WTC11 (cell line): Measurements from ENCODE around the gene SLC25A11. TPM values are rescaled to one million over a fixed set of nuclear protein-coding genes. Genes with fewer than 3 reads are reported as not detected.

Experiments
- ATAC-seq: fragments of 200-7000 bp; cut with Tn5 transposase; 2 replicates; pipeline ENCODE4 v1.10.0; 2021; ENCODE audit warnings: mild to moderate bottlenecking, moderate library complexity
- CTCF ChIA-PET: fragments of 300-600 bp; sonication (Branson Sonifier 250); formaldehyde crosslinking; loops from one replicate; lab custom pipeline; 2021; ENCODE audit warnings: antibody characterized with exemption; lab: Charles Lee
- POLR2A ChIA-PET: fragments of 350-600 bp; sonication (Branson Sonifier 250); formaldehyde crosslinking; loops from one replicate; lab custom pipeline; 2021; ENCODE audit warnings: antibody characterized with exemption; lab: Charles Lee
- DNase-seq: peaks from one replicate; pipeline ENCODE4 v3.0.0; 2021; ENCODE audit warnings: low spot score
- H3K27ac Mint-ChIP-seq: 2 replicates; pipeline ENCODE4 v1.8.0; 2021; ENCODE audit warnings: mixed read lengths
- H3K27me3 Mint-ChIP-seq: 2 replicates; pipeline ENCODE4 v1.8.0; 2021; ENCODE audit warnings: low read depth, mild to moderate bottlenecking, moderate library complexity, mixed read lengths
- H3K36me3 Mint-ChIP-seq: 2 replicates; pipeline ENCODE4 v1.8.0; 2021; ENCODE audit warnings: mixed read lengths
- H3K4me1 Mint-ChIP-seq: 2 replicates; pipeline ENCODE4 v1.8.0; 2022; ENCODE audit warnings: mixed read lengths
- H3K4me3 Mint-ChIP-seq: 2 replicates; pipeline ENCODE4 v1.8.0; 2021; ENCODE audit warnings: mild to moderate bottlenecking, moderate library complexity, mixed read lengths
- H3K9me3 Mint-ChIP-seq: 2 replicates; pipeline ENCODE4 v1.8.0; 2021; ENCODE audit warnings: mixed read lengths
- CREM ChIP-seq: sonication (generic); formaldehyde crosslinking; IDR thresholded peaks from 2 replicates; pipeline ENCODE4 v1.8.1; 2022; ENCODE audit warnings: mild to moderate bottlenecking, missing genetic modification reagents, moderate library complexity
- EMX1 ChIP-seq: fragments of 250-450 bp; sonication (Bioruptor Pico); IDR thresholded peaks from 2 replicates; pipeline ENCODE4 v1.8.0; 2021; ENCODE audit warnings: mild to moderate bottlenecking
- ESRRA ChIP-seq: sonication (generic); formaldehyde crosslinking; IDR thresholded peaks from 2 replicates; pipeline ENCODE4 v1.8.1; 2022; ENCODE audit warnings: mild to moderate bottlenecking, missing genetic modification reagents, borderline replicate concordance
- FOXP1 ChIP-seq: sonication (generic); formaldehyde crosslinking; IDR thresholded peaks from 2 replicates; pipeline ENCODE4 v1.8.0; 2022; ENCODE audit warnings: missing genetic modification reagents, mild to moderate bottlenecking, moderate library complexity, borderline replicate concordance
- GTF2I ChIP-seq: fragments of 250-450 bp; sonication (Bioruptor Pico); conservative IDR thresholded peaks from 2 replicates; pipeline ENCODE4 v1.4.0; 2021; ENCODE audit warnings: mild to moderate bottlenecking
- IRF2 ChIP-seq: sonication (generic); formaldehyde crosslinking; IDR thresholded peaks from 2 replicates; pipeline ENCODE4 v1.8.0; 2022; ENCODE audit warnings: low read depth, missing genetic modification reagents, borderline replicate concordance
- MXD4 ChIP-seq: fragments of 250-450 bp; sonication (Bioruptor Pico); IDR thresholded peaks from 2 replicates; pipeline ENCODE4 v1.8.0; 2021; ENCODE audit warnings: mild to moderate bottlenecking, moderate library complexity, borderline replicate concordance
- NR1H2 ChIP-seq: sonication (generic); formaldehyde crosslinking; IDR thresholded peaks from 2 replicates; pipeline ENCODE4 v1.9.0; 2021; ENCODE audit warnings: mild to moderate bottlenecking, moderate library complexity, missing genetic modification reagents
- PRRX2 ChIP-seq: fragments of 250-450 bp; sonication (Bioruptor Pico); IDR thresholded peaks from 2 replicates; pipeline ENCODE4 v1.8.0; 2021; ENCODE audit warnings: mild to moderate bottlenecking
- SOX15 ChIP-seq: fragments of 250-450 bp; sonication (Bioruptor Pico); IDR thresholded peaks from 2 replicates; pipeline ENCODE4 v1.9.0; 2021; ENCODE audit warnings: mild to moderate bottlenecking
- TCF7 ChIP-seq: sonication (generic); formaldehyde crosslinking; IDR thresholded peaks from 2 replicates; pipeline ENCODE4 v1.8.0; 2022; ENCODE audit warnings: mild to moderate bottlenecking, low read depth, missing genetic modification reagents, moderate library complexity
- TEAD1 ChIP-seq: sonication (generic); formaldehyde crosslinking; IDR thresholded peaks from 2 replicates; pipeline ENCODE4 v1.8.0; 2022; ENCODE audit warnings: mild to moderate bottlenecking, missing genetic modification reagents
- ZBTB21 ChIP-seq: sonication (generic); formaldehyde crosslinking; IDR thresholded peaks from 2 replicates; pipeline ENCODE4 v1.8.1; 2023; ENCODE audit warnings: mild to moderate bottlenecking, missing genetic modification reagents, borderline replicate concordance
- ZNF232 ChIP-seq: sonication (generic); formaldehyde crosslinking; IDR thresholded peaks from 2 replicates; pipeline ENCODE4 v1.8.0; 2022; ENCODE audit warnings: mild to moderate bottlenecking, missing genetic modification reagents
- ZNF263 ChIP-seq: sonication (generic); formaldehyde crosslinking; IDR thresholded peaks from 2 replicates; pipeline ENCODE4 v1.8.1; 2022; ENCODE audit warnings: low read depth, mild to moderate bottlenecking, moderate library complexity, missing genetic modification reagents
- ZNF396 ChIP-seq: fragments of 250-450 bp; sonication (Bioruptor Pico); IDR thresholded peaks from 2 replicates; pipeline ENCODE4 v1.8.0; 2021; ENCODE audit warnings: mild to moderate bottlenecking, moderate library complexity, borderline replicate concordance
- ZNF671 ChIP-seq: fragments of 250-450 bp; sonication (Bioruptor Pico); IDR thresholded peaks from 2 replicates; pipeline ENCODE4 v1.8.0; 2021; ENCODE audit warnings: mild to moderate bottlenecking
- total RNA-seq: library from RNA; stranded (reverse); gene quantifications from 3 replicates; pipeline ENCODE4 v1.2.3, GENCODE V29; 2021
- TF ChIP-seq, protein P1 (sequence below): fragments of 250-450 bp; sonication (Bioruptor Pico); conservative IDR thresholded peaks from 2 replicates; pipeline ENCODE4 v1.9.0; 2021; ENCODE audit warnings: mild to moderate bottlenecking
- TF ChIP-seq, protein P2 (sequence below): sonication (generic); formaldehyde crosslinking; IDR thresholded peaks from 2 replicates; pipeline ENCODE4 v1.8.1; 2023; ENCODE audit warnings: mild to moderate bottlenecking, missing genetic modification reagents
- TF ChIP-seq, protein P3 (sequence below): fragments of 250-450 bp; sonication (Bioruptor Pico); IDR thresholded peaks from 2 replicates; pipeline ENCODE4 v1.9.0; 2021; ENCODE audit warnings: mild to moderate bottlenecking, borderline replicate concordance
- TF ChIP-seq, protein P4 (sequence below): sonication (generic); formaldehyde crosslinking; IDR thresholded peaks from 2 replicates; pipeline ENCODE4 v1.8.0; 2022; ENCODE audit warnings: mild to moderate bottlenecking, missing genetic modification reagents
- TF ChIP-seq, protein P5 (sequence below): sonication (generic); formaldehyde crosslinking; IDR thresholded peaks from 2 replicates; pipeline ENCODE4 v1.8.0; 2022; ENCODE audit warnings: missing genetic modification reagents

SLC25A11 gene
- total RNA-seq, 1 experiment from 2014 or later = 73.7 TPM

DNA sequence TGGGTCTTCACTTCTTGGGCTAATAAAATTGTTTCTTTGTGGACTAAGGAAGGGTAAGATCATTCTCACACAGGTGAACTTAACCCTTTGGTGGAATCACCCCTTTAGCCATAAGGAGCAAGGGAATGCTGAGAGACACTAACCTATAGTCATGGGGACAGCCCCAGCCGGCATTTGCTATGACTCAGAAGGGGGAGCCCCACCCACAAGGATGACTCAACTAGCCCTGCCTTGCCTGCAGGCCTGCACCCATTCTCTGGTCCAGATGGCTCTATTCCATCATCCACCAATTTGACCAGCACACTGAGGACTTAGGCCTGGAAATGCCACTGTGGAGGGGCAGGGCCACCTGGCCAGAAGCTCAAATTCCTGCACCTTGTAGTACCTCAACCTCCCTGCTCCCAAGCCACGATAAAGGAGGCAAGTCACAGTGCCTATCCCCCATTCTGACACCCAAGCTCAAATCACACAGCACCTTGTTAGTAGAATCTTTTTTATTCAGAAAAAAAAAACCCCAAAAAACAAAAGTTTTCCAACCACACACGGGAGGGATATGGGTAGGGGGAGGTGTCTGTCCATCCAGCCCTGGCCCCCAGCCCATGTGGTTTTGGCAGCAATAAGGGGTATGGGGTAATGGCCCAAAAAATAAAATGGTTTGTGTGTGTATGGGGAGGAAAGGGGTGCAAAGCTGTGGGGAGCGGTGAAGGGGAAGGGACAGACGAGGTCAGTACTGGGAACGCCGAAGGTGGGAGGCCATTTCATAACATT is 5.5 kb upstream of the SLC25A11 start (continued):
- TF ChIP-seq, protein P1, sequence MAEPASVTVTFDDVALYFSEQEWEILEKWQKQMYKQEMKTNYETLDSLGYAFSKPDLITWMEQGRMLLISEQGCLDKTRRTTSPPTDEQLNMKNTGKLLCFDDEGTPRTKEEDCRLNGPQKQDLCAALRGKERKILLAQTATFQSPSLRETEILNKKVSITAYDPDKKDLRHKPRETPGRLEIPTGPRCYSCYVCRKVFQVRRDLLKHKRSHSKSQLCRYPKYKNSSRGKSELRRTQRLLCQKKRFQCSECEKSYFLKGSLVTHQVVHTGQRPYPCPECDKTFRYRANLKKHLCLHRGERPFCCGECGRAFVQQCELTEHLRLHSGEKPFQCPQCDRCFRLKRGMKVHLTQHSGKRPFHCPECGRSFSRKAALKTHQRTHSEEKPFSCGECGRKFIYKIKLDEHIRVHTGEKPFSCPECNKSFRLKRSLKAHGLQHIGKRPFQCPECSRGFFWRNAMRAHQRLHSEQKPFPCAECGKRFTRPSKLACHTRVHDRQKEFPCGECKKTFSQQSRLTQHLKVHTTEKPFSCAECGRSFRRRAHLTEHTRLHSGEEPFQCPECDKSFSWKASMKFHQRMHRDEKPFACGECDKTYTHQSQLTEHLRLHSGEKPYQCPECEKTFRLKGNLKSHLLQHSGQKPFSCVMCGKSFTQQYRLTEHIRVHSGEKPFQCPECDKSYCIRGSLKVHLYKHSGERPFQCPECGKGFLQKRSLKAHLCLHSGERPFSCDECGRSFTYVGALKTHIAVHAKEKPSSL = 0 out of 2 replicates have a peak, but pooled peaks have one; percentile 9
- TF ChIP-seq GTF2I (CRISPR knock-in tag) = no peak

DNA sequence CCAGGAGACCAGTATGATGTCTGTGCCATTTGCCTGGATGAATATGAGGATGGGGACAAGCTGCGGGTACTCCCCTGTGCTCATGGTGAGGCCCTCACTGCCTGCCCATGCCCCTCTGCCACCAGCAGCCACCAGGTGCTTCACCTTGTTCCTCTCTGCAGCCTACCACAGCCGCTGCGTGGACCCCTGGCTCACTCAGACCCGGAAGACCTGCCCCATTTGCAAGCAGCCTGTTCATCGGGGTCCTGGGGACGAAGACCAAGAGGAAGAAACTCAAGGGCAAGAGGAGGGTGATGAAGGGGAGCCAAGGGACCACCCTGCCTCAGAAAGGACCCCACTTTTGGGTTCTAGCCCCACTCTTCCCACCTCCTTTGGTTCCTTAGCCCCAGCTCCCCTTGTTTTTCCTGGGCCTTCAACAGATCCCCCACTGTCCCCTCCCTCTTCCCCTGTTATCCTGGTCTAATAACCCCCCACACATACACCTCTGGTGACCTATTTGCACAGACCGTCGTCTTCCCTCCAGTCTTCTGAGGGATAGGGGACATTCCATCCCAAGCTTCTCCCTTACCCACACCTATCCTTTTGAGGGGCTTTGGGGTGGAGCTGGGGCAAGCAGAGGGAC is 4.8 kb upstream of the SLC25A11 start:
- Mint-ChIP-seq H3K9me3 (no peaks in the 10 kb centered on the region), H3K4me3 (no peak overlapping the region), H3K36me3 (peaks cover 43% of the 10 kb centered on the region), H3K4me1 (peaks cover 34% of the 10 kb centered on the region), H3K27me3 (no peaks in the 10 kb centered on the region), H3K27ac (peak overlapping the region; percentile 90)
- ChIA-PET CTCF (interaction anchor here (1.5 kb wide), 1 partner anchor 36 kb away, joined by 4 read pairs; no protein-coding TSS in a partner anchor), POLR2A (interaction anchor here (0.6 to 1.5 kb wide), 3 partner anchors 14 to 25 kb away, joined by 4 read pairs; partner anchors contain the start of gene SPAG7)
- no peak for DNase-seq
- ATAC-seq = no peak
- TF ChIP-seq ZNF671 (CRISPR knock-in tag) (peak; percentile 15; the same call in 1 of the 2 replicates), NR1H2 (no peak), PRRX2 (CRISPR knock-in tag) (peak; percentile 47), EMX1 (CRISPR knock-in tag) (peak; percentile 78; the same call in 1 of the 2 replicates), ZNF263 (CRISPR knock-in tag) (no peak), ZBTB21 (CRISPR knock-in tag) (peak; percentile 53; the same call in 1 of the 2 replicates), CREM (CRISPR knock-in tag) (no peak), ZNF396 (CRISPR knock-in tag) (no peak), TCF7 (CRISPR knock-in tag) (no peak), ESRRA (CRISPR knock-in tag) (no peak), TEAD1 (no peak), IRF2 (CRISPR knock-in tag) (no peak), FOXP1 (CRISPR knock-in tag) (no peak), MXD4 (CRISPR knock-in tag) (no peak), SOX15 (no peak), ZNF232 (CRISPR knock-in tag) (no peak)
- TF ChIP-seq, protein P2, sequence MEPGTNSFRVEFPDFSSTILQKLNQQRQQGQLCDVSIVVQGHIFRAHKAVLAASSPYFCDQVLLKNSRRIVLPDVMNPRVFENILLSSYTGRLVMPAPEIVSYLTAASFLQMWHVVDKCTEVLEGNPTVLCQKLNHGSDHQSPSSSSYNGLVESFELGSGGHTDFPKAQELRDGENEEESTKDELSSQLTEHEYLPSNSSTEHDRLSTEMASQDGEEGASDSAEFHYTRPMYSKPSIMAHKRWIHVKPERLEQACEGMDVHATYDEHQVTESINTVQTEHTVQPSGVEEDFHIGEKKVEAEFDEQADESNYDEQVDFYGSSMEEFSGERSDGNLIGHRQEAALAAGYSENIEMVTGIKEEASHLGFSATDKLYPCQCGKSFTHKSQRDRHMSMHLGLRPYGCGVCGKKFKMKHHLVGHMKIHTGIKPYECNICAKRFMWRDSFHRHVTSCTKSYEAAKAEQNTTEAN (CRISPR knock-in tag) = no peak
- TF ChIP-seq, protein P3, sequence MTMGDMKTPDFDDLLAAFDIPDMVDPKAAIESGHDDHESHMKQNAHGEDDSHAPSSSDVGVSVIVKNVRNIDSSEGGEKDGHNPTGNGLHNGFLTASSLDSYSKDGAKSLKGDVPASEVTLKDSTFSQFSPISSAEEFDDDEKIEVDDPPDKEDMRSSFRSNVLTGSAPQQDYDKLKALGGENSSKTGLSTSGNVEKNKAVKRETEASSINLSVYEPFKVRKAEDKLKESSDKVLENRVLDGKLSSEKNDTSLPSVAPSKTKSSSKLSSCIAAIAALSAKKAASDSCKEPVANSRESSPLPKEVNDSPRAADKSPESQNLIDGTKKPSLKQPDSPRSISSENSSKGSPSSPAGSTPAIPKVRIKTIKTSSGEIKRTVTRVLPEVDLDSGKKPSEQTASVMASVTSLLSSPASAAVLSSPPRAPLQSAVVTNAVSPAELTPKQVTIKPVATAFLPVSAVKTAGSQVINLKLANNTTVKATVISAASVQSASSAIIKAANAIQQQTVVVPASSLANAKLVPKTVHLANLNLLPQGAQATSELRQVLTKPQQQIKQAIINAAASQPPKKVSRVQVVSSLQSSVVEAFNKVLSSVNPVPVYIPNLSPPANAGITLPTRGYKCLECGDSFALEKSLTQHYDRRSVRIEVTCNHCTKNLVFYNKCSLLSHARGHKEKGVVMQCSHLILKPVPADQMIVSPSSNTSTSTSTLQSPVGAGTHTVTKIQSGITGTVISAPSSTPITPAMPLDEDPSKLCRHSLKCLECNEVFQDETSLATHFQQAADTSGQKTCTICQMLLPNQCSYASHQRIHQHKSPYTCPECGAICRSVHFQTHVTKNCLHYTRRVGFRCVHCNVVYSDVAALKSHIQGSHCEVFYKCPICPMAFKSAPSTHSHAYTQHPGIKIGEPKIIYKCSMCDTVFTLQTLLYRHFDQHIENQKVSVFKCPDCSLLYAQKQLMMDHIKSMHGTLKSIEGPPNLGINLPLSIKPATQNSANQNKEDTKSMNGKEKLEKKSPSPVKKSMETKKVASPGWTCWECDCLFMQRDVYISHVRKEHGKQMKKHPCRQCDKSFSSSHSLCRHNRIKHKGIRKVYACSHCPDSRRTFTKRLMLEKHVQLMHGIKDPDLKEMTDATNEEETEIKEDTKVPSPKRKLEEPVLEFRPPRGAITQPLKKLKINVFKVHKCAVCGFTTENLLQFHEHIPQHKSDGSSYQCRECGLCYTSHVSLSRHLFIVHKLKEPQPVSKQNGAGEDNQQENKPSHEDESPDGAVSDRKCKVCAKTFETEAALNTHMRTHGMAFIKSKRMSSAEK (CRISPR knock-in tag) = no peak
- TF ChIP-seq, protein P4, sequence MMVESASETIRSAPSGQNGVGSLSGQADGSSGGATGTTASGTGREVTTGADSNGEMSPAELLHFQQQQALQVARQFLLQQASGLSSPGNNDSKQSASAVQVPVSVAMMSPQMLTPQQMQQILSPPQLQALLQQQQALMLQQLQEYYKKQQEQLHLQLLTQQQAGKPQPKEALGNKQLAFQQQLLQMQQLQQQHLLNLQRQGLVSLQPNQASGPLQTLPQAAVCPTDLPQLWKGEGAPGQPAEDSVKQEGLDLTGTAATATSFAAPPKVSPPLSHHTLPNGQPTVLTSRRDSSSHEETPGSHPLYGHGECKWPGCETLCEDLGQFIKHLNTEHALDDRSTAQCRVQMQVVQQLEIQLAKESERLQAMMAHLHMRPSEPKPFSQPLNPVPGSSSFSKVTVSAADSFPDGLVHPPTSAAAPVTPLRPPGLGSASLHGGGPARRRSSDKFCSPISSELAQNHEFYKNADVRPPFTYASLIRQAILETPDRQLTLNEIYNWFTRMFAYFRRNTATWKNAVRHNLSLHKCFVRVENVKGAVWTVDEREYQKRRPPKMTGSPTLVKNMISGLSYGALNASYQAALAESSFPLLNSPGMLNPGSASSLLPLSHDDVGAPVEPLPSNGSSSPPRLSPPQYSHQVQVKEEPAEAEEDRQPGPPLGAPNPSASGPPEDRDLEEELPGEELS (CRISPR knock-in tag) = no peak
- TF ChIP-seq, protein P5, sequence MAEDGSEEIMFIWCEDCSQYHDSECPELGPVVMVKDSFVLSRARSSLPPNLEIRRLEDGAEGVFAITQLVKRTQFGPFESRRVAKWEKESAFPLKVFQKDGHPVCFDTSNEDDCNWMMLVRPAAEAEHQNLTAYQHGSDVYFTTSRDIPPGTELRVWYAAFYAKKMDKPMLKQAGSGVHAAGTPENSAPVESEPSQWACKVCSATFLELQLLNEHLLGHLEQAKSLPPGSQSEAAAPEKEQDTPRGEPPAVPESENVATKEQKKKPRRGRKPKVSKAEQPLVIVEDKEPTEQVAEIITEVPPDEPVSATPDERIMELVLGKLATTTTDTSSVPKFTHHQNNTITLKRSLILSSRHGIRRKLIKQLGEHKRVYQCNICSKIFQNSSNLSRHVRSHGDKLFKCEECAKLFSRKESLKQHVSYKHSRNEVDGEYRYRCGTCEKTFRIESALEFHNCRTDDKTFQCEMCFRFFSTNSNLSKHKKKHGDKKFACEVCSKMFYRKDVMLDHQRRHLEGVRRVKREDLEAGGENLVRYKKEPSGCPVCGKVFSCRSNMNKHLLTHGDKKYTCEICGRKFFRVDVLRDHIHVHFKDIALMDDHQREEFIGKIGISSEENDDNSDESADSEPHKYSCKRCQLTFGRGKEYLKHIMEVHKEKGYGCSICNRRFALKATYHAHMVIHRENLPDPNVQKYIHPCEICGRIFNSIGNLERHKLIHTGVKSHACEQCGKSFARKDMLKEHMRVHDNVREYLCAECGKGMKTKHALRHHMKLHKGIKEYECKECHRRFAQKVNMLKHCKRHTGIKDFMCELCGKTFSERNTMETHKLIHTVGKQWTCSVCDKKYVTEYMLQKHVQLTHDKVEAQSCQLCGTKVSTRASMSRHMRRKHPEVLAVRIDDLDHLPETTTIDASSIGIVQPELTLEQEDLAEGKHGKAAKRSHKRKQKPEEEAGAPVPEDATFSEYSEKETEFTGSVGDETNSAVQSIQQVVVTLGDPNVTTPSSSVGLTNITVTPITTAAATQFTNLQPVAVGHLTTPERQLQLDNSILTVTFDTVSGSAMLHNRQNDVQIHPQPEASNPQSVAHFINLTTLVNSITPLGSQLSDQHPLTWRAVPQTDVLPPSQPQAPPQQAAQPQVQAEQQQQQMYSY (CRISPR knock-in tag) = no peak
